ENCODE results near the gene LRRC41.
A peak's percentile ranks its signal among the peaks of the same experiment; 100 is the strongest.

The LRRC41 gene, protein sequence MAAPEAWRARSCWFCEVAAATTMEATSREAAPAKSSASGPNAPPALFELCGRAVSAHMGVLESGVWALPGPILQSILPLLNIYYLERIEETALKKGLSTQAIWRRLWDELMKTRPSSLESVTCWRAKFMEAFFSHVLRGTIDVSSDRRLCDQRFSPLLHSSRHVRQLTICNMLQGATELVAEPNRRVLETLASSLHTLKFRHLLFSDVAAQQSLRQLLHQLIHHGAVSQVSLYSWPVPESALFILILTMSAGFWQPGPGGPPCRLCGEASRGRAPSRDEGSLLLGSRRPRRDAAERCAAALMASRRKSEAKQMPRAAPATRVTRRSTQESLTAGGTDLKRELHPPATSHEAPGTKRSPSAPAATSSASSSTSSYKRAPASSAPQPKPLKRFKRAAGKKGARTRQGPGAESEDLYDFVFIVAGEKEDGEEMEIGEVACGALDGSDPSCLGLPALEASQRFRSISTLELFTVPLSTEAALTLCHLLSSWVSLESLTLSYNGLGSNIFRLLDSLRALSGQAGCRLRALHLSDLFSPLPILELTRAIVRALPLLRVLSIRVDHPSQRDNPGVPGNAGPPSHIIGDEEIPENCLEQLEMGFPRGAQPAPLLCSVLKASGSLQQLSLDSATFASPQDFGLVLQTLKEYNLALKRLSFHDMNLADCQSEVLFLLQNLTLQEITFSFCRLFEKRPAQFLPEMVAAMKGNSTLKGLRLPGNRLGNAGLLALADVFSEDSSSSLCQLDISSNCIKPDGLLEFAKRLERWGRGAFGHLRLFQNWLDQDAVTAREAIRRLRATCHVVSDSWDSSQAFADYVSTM

DNA sequence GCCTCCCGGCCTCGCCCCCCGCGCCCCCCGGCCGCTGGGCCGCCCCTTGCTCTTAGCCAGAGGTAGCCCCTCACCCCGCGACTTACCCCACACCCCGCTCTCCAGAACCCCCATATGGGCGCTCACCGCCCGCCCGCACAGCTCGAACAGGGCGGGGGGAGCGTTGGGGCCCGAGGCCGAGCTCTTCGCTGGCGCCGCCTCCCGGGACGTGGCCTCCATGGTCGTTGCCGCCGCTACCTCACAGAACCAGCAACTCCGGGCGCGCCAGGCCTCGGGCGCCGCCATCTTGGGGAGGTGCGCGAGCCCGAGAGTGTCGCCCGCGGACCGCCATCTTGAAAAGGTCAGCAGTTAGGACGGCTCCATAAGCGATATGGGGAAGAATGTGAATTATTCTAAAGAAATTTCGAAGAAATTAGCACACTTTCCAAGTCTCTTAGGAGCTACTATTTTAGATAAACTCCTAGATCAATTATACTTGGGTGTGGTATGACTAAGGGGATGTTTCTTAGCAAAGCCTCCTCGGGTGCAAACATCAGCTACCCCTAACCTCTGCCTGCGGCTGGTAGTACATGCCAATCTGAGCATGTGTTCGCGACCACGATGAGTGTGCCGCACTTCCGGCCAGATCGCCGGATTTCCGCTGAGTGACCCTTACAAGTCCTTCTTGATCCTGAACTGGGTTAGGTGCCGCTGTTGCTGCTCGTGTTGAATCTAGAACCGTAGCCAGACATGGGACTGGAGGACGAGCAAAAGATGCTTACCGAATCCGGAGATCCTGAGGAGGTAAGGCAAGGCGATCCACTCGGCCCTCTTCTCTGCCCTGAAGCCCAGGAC is at the start of gene LRRC41, which contains the start of gene UQCRH:
Gene LRRC41 (minus strand): TSS at position 579 of the 834 bp plus-strand sequence. CDS start 294 bp downstream, at position 285.
Gene UQCRH (plus strand): TSS at position 661 of the 834 bp plus-strand sequence. CDS start 69 bp downstream, at position 730.
- H3K36me3 ChIP-seq (ENCODE audit: control insufficient read depth, insufficient read depth, low read length): no peaks in the 10 kb centered on the region; the same call in 1 of the 2 replicates
- no peaks in the 10 kb centered on the region for H3K27me3 ChIP-seq (replicated peaks; ENCODE audit: control insufficient read depth, insufficient read depth, low read length)
- DNase-seq (ENCODE audit: extremely low read depth, insufficient read length): peak; percentile 98
- TF ChIP-seq, protein P1, sequence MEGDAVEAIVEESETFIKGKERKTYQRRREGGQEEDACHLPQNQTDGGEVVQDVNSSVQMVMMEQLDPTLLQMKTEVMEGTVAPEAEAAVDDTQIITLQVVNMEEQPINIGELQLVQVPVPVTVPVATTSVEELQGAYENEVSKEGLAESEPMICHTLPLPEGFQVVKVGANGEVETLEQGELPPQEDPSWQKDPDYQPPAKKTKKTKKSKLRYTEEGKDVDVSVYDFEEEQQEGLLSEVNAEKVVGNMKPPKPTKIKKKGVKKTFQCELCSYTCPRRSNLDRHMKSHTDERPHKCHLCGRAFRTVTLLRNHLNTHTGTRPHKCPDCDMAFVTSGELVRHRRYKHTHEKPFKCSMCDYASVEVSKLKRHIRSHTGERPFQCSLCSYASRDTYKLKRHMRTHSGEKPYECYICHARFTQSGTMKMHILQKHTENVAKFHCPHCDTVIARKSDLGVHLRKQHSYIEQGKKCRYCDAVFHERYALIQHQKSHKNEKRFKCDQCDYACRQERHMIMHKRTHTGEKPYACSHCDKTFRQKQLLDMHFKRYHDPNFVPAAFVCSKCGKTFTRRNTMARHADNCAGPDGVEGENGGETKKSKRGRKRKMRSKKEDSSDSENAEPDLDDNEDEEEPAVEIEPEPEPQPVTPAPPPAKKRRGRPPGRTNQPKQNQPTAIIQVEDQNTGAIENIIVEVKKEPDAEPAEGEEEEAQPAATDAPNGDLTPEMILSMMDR (IDR thresholded peaks at IDR 0.05; ENCODE audit: insufficient read depth, low read length, poor library complexity, severe bottlenecking): peak; percentile 17
- H3K4me3 ChIP-seq (replicated peaks; ENCODE audit: low read depth, low read length): peak within 1 kb of the TSS; percentile 83

DNA sequence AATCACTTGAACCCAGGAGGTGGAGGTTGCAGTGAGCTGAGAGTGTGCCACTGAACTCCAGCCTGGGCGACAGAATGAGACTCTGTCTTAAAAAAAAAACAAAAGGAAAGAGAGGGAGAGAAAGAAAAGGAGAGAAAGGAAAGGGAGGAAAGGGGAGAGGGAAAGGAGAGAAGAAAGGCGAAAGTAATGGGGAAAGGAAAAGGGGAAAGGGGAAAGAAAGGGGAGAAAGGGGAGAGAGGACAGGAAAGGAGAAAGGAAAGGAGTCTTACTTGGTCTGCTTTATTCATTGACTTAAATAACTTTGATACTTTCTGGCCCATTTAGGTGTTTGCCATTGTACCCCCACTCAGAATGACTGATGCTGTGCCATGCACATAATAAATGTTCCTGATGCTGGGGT is 48.9 kb upstream of the LRRC41 start:
- Histone ChIP-seq H3K4me3 (replicated peaks; ENCODE audit: low read depth, low read length) (no peak overlapping the region), H3K27me3 (replicated peaks; ENCODE audit: control insufficient read depth, insufficient read depth, low read length) (no peaks in the 10 kb centered on the region), H3K36me3 (ENCODE audit: control insufficient read depth, insufficient read depth, low read length) (peaks cover 21% of the 10 kb centered on the region)
- TF ChIP-seq, protein P1 (IDR thresholded peaks at IDR 0.05; ENCODE audit: insufficient read depth, low read length, poor library complexity, severe bottlenecking): no peak
- DNase-seq (ENCODE audit: extremely low read depth, insufficient read length): no peak

DNA sequence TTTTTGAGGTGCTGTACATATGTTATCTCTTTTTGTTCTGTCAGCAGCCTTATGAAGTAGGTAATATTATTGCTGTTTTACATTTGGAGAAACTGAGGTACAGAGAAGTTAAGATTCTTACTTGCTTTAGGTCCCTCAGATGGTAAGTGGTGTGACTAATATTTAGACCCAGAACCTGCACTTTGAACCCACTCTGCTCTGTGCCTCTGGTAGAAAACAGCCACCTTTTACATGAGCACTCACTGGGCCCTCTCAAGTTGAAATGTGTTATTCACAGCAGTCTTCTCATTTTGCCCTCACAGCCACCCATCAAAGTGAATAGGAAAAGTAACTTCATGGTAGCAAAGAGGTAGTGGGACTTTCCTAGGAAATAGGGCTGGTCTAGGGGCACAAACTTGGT is 41.9 kb upstream of the LRRC41 start:
- no peak overlapping the region for H3K4me3 ChIP-seq (replicated peaks; ENCODE audit: low read depth, low read length)
- TF ChIP-seq, protein P1 (IDR thresholded peaks at IDR 0.05; ENCODE audit: insufficient read depth, low read length, poor library complexity, severe bottlenecking): no peak
- DNase-seq (ENCODE audit: extremely low read depth, insufficient read length): no peak
- peaks cover 17% of the 10 kb centered on the region for H3K36me3 ChIP-seq (ENCODE audit: control insufficient read depth, insufficient read depth, low read length)
- H3K27me3 ChIP-seq (replicated peaks; ENCODE audit: control insufficient read depth, insufficient read depth, low read length): no peaks in the 10 kb centered on the region

DNA sequence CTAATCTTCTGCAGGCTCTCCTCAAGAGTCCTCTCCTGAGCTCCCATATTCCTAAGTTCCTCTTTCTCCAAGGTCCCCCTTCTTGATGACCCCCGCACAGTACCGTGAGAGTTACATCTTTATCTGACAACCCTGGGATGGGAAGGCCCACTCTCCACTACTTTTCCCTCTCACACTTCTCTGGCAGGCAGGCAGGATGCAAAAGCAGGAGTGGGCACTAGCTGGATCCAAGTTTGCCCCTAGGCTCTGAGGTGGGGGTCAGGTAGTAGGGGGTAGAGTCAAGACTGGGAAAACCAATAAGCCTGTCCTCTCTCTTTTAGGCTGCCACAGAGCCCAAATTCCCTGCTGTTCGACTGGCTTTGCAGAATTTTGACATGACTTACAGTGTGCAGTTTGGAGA is 41.1 kb upstream of the LRRC41 start:
- TF ChIP-seq, protein P1 (IDR thresholded peaks at IDR 0.05; ENCODE audit: insufficient read depth, low read length, poor library complexity, severe bottlenecking): no peak
- peaks cover 15% of the 10 kb centered on the region for H3K36me3 ChIP-seq (ENCODE audit: control insufficient read depth, insufficient read depth, low read length)
- H3K4me3 ChIP-seq (replicated peaks; ENCODE audit: low read depth, low read length): no peak overlapping the region
- no peak for DNase-seq (ENCODE audit: extremely low read depth, insufficient read length)
- no peaks in the 10 kb centered on the region for H3K27me3 ChIP-seq (replicated peaks; ENCODE audit: control insufficient read depth, insufficient read depth, low read length)

DNA sequence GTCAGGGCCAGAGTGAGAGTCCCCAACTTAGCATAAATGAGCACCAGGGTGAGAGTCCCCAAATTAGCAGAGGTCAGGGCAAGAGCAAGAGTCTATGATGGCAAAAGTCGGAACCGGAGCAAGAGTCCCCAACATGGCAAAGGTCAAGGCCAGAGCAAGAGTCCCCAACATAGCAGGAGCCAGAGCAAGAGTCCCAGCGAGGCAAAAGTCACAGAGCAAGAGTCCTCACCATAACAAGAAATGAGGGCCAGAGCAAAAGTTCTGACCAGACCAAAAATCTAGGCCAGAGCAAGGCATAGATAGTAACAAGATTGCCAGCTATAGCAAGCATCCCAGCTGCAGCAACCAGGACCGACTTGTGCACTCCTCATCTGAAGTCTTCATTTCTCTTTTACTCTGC is 40.3 kb upstream of the LRRC41 start:
- Histone ChIP-seq H3K4me3 (replicated peaks; ENCODE audit: low read depth, low read length) (no peak overlapping the region), H3K27me3 (replicated peaks; ENCODE audit: control insufficient read depth, insufficient read depth, low read length) (no peaks in the 10 kb centered on the region), H3K36me3 (ENCODE audit: control insufficient read depth, insufficient read depth, low read length) (peaks cover 14% of the 10 kb centered on the region)
- DNase-seq (ENCODE audit: extremely low read depth, insufficient read length): no peak
- TF ChIP-seq, protein P1 (IDR thresholded peaks at IDR 0.05; ENCODE audit: insufficient read depth, low read length, poor library complexity, severe bottlenecking): no peak
